ENCODE data around the gene DDX10.

DDX10 gene

DNA sequence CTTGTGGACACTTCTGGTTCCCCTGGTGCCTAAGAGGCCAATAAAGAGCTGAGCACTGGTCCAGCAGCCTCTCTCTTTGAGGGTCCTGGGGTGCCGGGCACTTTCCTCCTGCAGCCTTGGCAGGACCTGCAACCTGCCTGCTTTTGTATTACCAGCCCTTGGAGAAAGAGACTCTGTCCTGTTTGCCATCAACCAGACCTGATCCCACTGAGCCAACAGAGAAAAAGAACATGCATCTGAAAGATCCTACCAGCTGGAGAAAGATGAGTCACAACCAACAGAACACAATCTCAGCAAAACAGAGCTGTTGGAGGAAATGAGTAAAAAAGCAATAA is 321.0 kb downstream of the DDX10 start:
- TF ChIP-seq CEBPB (IDR thresholded peaks at IDR 0.05) = no peak
- no peak for TF ChIP-seq TCF12 (IDR thresholded peaks at IDR 0.05; ENCODE audit: low read depth)
- no peak for TF ChIP-seq RAD21 (IDR thresholded peaks at IDR 0.05; ENCODE audit: low read depth)
- TF ChIP-seq NFIC (IDR thresholded peaks at IDR 0.05) = no peak
